Measurements from ENCODE around the gene PCBD1.
"Not testable (repeated sequence)": the region's sequence is repeated elsewhere in the genome, so short reads cannot be mapped to it uniquely, and the experiment has no call there.

PCBD1 gene

DNA sequence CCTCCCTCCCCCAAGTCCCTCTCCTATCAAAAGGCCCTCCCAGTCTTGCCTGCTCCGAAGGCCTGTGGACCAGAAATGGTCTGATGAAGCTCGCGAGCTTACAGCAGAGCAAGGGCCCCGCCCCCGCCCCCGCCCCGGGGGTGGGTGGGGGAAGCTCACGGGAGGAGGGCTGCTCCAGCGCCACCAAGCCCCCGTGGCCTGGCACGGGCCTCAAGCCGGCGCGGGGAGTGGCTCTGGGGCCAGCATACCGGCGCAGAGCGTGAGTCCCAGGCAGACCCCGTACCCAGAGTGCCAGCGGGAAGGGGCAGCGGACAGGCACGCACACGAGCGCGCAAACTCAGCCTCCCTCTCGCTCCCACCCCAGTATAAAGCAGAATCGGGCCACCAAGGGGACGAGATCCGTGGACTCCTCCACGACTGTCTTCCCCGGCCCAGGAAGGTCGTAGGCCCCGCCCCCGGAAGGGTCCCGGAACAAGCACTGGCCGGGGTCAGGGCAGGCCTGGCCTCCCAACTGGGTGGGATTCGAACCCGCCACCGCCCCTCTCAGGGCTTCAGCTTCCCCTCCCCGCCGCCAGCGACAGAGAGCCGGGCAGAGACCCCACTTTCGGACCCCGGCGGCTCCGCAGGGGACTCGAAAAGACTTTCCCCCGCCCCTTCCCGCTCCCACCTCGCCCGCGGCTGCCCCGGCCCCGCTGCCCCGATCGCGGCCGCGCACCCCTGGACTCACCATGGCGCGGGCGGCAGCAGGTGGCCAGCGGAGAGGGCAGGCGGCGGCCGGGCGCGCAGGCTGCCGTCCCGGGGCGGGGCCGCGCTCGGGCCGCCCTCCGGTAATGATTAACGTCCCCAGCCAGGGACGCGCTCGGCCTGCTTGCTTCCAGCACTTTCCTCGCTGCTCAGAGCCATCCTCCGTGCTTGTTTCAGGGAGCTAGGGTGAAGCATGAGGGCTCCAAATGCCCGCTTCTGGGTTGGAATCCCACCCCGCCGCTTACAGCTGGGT lies at the start of gene PCBD1:
Gene PCBD1 (minus strand): TSS at position 762 of the 997 bp plus-strand sequence. CDS start 32 bp downstream, at position 730.
- peak; percentile 10 for DNase-seq

DNA sequence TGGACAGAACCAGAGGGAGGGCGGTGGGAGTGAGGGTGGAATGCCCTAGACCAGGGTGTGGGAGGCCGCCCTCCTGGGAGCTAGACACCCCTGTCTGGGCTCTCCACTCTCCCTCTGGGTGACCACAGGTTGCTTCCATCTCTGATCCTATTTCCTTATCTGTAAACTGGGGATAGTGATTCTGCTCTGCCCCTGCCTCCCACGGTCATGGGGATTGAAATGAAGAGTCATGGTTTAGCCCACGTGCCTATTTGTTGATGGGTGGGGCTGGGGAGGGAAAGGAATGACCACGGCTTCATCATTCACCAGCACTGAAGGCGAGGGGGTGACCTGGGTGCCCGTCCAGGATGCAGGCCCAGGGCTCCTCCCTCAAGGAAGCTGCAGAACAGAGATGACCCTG lies 49.3 kb upstream of the PCBD1 start:
- DNase-seq, result no peak

DNA sequence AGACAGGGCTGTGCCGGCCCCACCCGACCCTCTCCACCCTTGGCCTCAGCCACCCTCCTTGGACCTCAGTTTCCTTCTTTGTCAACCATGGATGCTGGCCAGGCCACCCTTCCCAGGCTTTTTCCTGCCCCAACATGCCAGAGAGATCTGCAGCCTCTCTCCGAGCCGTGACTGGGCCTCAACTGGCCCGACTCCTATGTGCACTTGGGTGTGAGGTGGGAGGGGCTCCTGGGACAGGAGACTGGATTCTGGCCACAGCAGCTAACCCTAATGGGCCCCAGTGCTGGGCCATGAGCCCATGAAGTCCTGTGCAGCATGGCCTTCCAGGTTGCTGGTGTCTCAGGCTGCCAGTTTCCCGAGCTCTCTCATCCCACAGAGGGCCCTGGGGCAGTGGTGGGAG lies 47.7 kb upstream of the PCBD1 start:
- DNase-seq, result no peak

DNA sequence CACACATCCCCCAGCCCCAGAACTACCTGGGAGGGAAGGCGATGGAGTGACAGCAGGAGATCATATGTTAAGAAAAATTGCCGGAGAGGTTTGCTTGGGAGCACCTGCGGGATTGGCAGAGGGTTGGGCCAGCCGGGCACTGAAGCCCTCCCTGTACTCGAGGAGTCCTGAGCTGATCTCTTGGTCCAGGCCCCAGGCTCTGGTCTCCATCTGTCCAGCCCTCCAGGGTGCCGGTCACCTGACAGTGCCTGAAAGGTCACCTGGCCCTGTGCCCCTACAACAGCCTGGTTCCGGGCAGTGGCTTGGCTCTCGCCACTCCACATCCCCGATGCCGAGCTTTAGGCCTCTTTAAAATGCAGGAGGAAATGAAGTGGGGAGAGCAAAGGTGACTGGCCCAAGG lies 47.3 kb upstream of the PCBD1 start:
- DNase-seq, result no peak

DNA sequence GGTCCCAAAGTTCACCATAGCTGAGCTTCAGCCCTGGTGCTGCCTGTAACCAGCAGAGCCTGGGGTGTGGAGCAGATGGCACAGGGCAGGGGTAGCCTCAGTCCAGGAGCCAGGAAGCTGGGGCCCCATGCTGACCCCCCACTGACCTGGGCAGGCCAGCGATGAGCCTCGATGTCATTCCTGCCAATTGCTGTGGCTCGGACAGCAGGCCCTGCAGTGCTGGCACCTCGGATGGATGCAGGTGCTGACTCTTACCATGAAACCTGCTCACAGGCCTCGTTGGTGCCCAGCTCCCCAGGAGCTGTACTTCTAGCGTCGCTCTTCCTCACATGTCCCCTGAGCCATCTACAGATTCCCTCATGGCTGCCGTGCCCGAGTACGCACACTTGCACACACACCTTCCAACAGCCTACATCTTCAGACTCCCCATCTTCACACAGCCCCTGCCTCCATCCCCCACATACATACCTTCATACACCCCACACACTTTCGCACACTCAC lies 46.8 kb upstream of the PCBD1 start:
- no peak for DNase-seq

DNA sequence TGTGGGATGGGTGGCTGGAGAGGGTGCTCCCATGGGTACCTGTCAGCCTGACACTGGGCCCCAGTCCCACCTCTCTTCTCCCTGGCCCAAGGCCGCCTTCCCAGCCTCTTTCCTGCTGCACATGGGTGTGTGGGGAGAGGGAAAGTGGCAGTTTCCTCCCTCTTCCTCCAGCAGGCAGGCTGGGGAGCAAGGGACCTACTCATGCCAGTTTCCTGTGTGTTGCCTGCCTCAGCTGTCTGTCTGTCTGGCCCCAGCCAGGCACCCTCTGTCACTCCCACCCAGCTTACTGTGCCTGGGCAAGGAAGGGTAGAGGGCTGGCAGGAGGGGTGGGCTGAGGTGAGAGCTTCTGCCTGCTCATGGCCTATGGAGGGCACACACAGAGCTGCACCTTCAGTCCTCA lies 46.3 kb upstream of the PCBD1 start:
- DNase-seq, result no peak

DNA sequence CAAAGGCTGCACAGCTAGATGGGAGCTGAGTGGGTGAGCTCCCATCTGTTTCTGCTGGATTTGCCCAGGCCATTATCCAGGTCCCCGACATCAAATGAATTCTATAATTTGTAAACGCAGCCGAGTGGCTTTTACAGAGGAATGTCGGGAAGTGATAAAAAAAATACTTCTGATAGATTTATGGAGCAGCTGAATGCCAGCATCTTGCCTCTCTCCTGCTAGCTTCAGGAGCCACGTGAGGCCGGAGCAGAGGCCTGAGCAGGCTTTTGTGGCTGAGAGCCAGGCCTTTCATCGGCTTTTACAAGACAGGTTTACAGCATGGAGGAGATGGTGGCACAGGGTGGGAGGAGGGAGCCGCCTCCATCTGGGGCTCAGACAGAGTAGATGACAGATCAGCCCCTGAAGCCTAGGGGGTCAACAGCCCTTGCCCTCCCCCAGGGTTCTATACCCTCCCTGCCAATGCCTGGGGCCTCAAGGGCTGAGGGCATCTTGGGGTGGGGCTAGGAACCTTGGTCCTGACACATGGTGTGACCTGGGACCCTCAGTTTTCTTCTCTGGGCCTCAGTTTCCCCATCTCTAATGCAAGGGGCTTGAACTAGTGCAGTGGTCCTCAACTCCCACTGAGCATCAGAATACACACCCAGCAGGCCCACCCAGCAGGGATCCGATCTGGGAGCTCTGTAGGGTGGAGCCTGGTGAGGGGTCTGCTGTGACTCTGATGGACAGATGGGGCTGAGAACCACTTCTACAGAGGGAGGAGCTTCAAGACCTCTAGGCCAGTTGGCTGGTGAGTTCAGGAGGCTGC lies 44.2 kb upstream of the PCBD1 start:
- DNase-seq, result no peak

DNA sequence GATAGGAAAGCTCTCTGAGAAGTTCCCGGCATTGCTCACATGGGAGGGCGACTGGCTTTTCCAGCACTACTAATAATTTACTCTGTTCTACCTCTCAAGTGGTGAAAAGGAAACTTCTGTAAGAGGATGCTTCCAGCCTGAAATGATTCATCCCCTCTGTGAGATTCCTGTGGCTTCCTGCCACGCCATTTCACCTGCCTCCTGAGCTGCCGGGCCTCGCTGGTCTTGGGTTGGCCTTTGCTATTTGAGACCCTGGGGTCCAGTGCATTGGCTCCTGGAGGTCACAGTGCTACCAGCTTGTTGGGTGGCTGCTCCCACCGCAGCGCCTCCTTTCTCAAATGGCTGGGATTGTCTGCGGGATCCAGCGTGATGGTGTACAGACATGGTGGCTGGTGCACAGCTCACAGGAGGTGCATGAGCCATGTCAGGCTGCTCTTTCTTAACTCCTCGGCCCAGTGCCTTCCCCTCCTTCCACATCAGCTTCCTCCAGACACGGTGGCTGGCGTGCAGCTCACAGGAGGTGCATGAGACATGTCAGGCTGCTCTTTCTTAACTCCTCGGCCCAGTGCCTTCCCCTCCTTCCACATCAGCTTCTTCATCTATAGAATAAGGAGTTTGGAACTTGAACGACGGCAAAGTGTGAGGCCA lies 42.9 kb upstream of the PCBD1 start:
- no peak for DNase-seq

DNA sequence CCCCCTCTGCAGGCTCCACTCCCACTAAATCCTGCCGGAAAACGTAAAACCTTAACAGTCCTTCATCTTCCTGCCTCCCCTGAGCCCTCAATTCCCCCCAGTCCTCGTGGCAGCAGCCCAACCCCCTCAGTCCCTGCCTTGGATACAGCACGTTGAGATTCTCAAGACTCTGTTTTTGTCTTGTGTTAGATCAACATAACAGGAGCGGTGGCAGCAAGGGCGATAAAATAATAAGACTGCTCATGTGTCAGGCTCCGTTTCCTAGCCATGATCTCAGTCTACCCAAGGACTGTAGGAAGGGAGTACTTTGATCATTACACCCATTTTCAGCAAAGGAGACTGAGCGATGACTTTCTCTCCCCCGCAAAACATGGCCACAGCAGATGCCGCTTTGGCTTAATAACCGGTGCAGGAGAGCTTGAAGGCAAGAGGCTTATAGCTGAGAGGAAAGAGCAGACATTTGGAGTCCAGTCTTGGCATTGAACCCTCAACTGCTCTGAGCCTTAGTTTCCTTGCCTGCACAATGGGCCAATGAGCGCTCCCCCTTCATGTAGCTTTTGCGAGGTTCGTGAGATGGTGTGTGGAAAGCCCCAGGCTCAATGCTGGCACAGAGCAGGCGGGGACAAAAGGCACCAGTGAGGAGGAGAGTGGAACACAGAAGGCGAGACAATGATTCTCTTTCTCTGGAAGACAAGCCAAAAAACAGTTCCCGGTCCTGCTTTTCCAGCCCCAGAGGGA lies 42.1 kb upstream of the PCBD1 start:
- no peak for DNase-seq

DNA sequence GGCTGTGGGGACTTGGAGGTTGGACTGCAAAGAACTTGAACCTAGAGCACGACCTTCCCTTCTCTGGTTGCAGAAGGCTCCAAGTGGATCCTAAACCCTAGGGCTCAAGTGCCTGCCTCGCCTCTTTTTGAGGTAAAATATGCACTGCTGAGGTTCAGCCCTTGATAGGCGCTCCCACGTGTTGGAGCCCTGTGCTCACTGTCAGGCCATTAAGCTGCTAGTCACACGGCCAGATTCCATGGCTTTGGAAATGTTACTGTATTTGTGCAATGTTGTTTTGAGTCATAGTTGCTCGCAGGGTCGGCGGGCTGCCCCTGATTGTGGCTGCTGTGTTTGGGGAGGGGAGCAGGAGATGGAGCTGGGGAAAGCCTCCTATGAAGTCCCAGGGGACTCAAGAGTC lies 39.8 kb upstream of the PCBD1 start:
- DNase-seq, result no peak

DNA sequence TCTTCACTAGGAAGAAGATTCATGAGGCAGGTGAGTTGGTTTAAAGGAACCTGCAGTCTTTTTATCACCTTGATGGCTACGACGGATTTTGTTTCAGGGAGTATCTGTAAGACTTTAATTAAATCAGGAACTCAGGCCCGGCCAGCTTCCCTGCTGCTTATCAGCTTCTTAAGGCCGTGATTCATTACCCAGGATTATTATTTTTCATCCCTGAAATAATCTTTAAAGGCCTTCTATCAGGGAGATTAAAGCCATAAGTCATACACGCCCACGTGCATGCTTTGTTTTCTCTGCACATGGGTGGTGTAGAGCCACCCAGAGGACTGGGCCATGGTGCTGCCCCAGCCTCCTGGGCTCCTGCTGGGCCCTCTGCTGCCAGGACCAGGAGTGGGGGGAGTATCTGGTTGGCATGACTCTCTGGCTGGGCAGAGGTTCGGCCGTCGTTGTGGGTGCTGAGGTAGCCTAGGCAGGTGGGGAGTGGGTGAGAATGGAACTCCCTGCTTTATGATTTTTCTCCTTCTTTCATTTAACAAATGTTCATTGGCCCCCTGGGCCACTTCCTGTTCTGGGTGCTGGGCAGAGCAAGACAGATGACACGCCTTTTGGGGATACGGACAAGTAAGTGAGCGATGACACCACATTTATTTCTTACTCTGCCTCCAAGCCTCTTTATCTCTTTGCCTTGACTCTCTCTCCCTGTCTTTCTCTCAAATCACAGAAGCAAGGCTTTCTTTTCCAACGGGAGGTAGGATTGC lies 39.0 kb upstream of the PCBD1 start:
- DNase-seq, result no peak

DNA sequence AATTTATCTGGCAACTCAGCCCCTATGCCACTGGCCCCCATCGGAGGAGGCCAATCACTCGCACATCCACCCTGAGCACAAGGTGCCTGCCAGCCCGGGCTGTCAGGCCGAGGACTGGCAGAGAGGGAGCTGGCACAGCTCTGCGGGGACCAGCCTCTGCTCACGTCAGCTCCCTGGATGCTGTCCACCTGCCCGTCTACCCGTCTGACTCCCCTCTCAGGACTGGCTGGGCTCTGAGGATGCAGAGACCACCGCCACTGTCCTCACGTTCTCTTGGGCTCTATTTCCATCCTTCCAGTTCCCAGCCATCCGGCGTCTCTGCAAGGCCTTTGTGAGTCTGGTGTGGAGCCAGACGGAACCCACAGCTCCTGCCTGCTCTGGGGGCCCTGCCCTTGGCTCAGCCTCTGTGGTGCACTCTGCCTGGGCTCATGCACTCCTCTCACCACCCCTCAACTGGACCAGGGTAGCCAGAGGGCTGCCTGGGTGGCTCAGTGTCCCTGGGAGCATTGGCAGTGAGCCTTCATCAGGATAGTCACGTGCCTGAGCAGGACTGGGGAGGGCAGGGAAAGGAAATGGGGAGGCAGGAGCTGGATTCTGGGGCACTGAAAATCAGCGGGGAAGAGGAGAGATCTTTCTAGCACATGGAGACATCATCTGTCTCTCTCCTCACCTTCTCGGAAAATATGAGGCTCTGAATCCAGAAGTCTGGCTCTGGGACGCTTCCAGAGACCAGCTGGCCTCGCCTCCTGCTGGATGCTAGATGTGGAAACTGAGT lies 38.0 kb upstream of the PCBD1 start:
- DNase-seq, result no peak

DNA sequence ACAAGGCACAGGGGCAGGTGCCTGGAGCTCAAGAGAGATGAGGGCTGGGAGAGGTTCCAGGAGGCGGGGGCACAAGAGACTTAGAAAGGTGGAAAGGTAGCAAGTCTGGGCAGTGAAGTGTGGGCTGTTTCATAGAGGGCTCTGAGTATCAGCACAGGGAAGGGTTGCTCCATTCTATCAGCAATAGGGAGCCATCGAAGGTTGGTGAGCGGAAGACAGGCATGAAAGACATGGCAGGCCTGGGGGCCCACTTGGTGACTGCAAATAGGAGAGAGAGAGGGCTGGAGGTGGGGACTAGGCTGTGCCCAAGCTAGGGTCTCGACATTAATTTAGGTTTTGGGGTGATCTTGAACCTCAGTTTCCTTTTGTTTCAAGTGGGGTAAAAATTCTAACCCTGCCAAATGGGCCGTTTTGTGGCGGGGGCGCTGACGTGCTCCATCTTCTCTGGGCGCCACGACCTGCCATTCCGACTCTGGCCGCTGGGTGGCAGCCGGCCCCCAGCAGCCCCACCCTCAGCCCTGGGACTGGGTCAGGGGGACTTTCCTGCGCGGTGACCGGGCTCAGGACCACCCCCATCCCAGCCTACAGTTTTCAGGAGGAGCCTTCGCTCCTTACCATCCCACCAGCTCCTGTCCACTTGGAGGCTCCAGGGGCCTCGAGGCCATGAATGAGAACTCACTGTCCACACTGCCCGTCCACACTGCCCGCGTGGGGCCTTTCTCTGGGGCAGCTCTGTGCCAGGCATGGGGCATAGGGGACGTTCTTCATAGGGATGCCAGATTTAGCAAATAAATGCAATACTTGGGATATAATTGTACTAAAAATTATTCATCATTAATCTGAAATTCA lies 37.2 kb upstream of the PCBD1 start:
- DNase-seq, result no peak

DNA sequence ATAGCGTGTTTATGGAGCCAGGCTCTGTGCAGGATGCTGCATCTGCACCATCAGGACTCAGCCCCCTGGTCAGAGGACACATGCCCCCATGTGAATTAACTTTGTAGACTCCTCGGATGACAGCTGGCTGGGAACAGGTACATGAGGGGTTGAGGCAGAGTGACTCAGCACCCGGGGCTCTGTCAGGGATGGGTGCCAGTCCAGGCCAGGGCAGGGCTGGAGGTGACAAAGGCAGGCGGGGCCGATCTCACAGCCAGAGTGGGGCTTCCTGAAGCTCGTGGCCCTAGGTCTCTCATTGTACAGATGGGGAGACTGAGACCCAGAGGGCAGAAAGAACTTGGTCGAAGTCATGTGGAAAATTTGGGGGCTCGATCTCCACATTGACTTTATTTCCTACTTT lies 35.3 kb upstream of the PCBD1 start:
- no peak for DNase-seq

DNA sequence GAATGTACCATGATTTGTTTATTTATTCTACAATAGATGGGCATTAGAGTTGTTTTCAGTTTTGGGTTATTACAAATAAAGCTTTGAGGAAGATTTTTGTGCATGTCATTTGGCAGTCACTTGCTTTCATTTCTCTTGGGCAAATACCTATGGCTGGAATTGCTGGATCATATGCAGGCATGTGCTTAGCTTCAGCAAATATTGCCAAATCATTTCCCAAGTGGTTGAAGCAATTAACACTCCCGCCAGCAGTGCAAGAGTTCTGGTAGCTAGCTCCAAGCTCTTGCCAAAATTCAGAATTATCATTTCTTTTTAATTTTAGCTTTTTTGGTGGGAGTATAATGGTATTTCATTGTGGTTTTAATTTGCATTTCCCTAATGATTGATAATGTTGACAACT lies 32.9 kb upstream of the PCBD1 start:
- DNase-seq, result no peak

DNA sequence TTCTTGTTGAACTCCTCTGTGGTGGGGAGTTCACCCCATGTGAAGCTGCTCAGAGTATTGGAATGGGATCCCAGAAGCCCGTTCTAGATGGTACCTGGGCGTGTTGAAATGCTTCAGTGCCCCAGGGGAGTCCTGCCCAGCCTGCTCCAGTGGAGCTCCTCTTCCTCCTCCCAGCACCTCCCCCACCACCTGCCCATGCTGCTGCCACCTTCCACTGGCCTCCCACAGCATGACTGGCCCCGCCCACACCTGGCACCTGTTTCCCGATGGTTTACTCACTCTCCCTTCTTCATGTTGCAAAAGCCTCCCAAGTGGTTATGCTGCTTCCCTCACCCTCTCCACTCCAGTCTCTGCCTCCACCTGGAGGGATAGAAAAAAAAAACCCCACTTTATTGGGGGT lies 32.2 kb upstream of the PCBD1 start:
- DNase-seq, result peak; percentile 1

DNA sequence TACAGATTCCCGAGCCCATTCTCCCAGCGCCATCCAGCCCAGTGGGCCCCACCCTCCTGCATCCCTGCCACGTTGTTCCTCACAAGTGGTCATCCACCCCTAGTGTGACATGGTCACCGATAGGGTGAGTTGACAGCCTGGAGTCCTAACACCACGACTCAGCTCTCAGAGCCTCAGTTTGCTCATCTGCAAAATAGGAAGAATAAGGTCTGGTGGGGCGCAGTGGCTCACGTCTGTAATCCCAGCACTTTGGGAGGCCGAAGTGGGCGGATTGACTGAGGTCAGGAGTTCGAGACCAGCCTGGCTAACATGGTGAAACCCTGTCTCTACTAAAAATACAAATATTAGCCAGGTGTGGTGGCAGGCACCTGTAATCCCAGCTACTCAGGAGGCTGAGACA lies 31.5 kb upstream of the PCBD1 start:
- not testable (repeated sequence) for DNase-seq

DNA sequence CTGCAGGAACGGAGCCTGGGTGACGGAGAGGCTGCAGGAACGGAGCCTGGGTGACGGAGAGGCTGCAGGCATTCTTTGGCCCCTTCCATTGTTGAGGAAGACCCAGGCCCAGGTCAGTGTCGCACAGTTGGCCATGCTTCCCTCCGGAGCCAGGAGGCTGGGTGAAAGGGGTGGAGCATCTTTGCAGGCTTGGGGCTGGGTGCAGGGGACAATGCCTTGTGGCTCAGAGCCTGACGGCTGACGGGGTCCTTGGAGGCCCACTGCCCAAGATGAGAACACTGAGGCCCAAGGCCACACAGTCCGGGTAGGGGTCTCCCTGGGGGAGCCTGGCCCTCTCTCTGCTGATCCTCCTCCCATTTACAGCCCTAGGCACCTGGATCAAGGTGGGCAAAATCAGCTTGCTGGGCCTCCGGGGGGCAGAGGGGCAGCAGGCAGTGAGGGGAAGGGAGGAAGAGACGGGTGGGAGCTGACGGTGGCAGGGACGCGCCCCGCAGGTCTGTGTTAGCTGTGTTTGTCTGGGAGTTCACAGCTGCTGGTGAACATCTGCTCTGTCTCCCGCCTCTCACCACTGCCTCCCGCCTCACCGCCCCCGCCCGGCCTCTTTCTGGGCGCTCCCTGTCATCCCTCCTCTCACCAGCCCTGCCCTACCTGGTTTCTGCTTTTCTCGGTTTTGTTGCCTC lies 30.6 kb upstream of the PCBD1 start:
- DNase-seq, result no peak

DNA sequence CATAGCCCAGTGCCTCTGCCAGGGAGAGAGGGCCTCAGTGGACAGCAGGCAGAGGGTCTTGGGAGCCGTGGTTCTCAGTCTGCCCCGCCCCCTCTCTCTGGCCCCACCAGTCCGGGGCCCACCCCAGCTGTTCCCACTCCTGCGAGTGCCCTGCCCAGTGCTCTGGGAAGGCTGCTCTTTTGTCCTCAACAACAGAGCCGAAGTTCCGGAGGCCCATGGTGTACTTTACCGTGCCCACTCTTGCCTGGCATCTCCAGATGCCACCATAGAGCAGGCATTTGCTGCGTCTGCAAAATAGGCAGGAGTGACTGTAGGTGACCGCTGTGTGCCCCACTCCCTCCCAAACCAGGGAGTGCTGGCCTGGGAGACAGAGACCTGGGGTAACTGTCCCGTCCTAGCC lies 29.3 kb upstream of the PCBD1 start:
- DNase-seq, result no peak

Measured in DMS79 (cell line).